ENCODE results near the gene PTTG1IP2. TPM values are rescaled to one million over a fixed set of nuclear protein-coding genes. Genes with fewer than 3 reads are reported as not detected.

PTTG1IP2 gene
- total RNA-seq, 1 experiment from 2014 or later = not detected

DNA sequence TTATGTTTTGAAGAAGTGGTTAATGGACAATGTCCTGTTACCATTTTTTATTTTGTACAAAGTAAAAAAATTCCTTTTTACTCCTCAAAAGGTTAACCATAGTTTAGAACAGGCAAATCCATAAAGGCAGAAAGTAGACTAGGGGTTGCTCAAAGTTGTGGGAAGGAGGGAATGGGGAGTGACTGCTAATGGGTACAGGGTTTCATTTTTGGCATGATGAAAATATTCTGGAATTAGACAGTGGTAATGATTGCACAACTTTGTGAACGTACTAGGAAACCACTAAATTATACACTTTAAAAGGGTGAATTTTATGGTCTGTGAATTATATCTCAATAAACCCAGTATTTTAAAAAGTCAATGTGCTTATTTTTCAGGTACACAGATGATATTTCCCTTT, 91.3 kb downstream of the PTTG1IP2 start:
- Histone ChIP-seq H2BK15ac (ENCODE audit: low read depth, low read length) (no peak overlapping the region), H3K4me2 (ENCODE audit: insufficient read depth, insufficient read length, low read length) (no peak overlapping the region), H3K27me3 (ENCODE audit: insufficient read depth, low read length) (no peaks in the 10 kb centered on the region), H4K8ac (replicated peaks; ENCODE audit: insufficient read length, low read depth, low read length) (no peak overlapping the region), H3K9me3 (ENCODE audit: control insufficient read depth, low read depth, low read length) (no peaks in the 10 kb centered on the region), H3K18ac (ENCODE audit: insufficient read length, low read depth, low read length) (no peak overlapping the region), H3K23me2 (ENCODE audit: insufficient read length, low read depth, low read length, poor library complexity, severe bottlenecking) (no peaks in the 10 kb centered on the region), H3K27ac (ENCODE audit: insufficient read length, low read depth, low read length) (no peak overlapping the region), H3K79me2 (ENCODE audit: insufficient read depth, low read length) (no peaks in the 10 kb centered on the region), H3K14ac (ENCODE audit: insufficient read depth, low read length) (no peak overlapping the region), H2AK5ac (ENCODE audit: insufficient read length, low read length) (no peak overlapping the region), H3K4ac (ENCODE audit: low read depth, low read length) (no peak overlapping the region), H2BK120ac (ENCODE audit: low read depth, low read length, poor library complexity, severe bottlenecking) (no peak overlapping the region), H4K20me1 (ENCODE audit: control insufficient read depth, insufficient read depth, insufficient read length) (no peaks in the 10 kb centered on the region), H2BK20ac (ENCODE audit: low read depth, low read length, poor library complexity, severe bottlenecking) (no peak overlapping the region), H3K23ac (ENCODE audit: insufficient read length, low read depth, low read length) (no peak overlapping the region), H4K5ac (ENCODE audit: insufficient read length, low read depth, low read length) (no peak overlapping the region), H2BK12ac (ENCODE audit: insufficient read length, low read depth, low read length) (no peak overlapping the region), H2BK5ac (ENCODE audit: insufficient read length, low read length) (no peak overlapping the region), H2AFZ (ENCODE audit: low read length) (no peak overlapping the region), H3K4me1 (ENCODE audit: insufficient read depth, low read length) (no peaks in the 10 kb centered on the region), H3K9ac (ENCODE audit: extremely low read depth, insufficient read length, low read length) (no peak overlapping the region), H3T11ph (ENCODE audit: low read length) (no peak overlapping the region), H3K56ac (ENCODE audit: insufficient read length, low read depth, low read length) (no peak overlapping the region), H4K91ac (ENCODE audit: insufficient read length, low read depth, low read length) (no peak overlapping the region), H3K79me1 (ENCODE audit: insufficient read depth, low read depth, low read length, poor library complexity, severe bottlenecking) (no peaks in the 10 kb centered on the region)
- TF ChIP-seq, protein P1, sequence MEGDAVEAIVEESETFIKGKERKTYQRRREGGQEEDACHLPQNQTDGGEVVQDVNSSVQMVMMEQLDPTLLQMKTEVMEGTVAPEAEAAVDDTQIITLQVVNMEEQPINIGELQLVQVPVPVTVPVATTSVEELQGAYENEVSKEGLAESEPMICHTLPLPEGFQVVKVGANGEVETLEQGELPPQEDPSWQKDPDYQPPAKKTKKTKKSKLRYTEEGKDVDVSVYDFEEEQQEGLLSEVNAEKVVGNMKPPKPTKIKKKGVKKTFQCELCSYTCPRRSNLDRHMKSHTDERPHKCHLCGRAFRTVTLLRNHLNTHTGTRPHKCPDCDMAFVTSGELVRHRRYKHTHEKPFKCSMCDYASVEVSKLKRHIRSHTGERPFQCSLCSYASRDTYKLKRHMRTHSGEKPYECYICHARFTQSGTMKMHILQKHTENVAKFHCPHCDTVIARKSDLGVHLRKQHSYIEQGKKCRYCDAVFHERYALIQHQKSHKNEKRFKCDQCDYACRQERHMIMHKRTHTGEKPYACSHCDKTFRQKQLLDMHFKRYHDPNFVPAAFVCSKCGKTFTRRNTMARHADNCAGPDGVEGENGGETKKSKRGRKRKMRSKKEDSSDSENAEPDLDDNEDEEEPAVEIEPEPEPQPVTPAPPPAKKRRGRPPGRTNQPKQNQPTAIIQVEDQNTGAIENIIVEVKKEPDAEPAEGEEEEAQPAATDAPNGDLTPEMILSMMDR (conservative IDR thresholded peaks at IDR 0.05) = no peak
- H3K27ac Mint-ChIP-seq = no peak overlapping the region
- no peaks in the 10 kb centered on the region for H3K4me1 Mint-ChIP-seq
- WGBS (ENCODE audit: extremely low coverage, insufficient read length, low lambda C conversion rate) = no CpG with 5 or more reads among the region's 1 CpG
- H3K9me3 Mint-ChIP-seq = no peaks in the 10 kb centered on the region; a peak in 1 of 5 replicates
- H3K27me3 Mint-ChIP-seq (ENCODE audit: low read depth) = no peaks in the 10 kb centered on the region; the same call in none of the 2 replicates
- no peak for DNase-seq
- no peak overlapping the region for H3K4me3 Mint-ChIP-seq
- no peaks in the 10 kb centered on the region for H3K36me3 Mint-ChIP-seq (ENCODE audit: insufficient read depth in 1 of 3, low read depth in 3 of 3)

Other genes starting within 250 kb of the PTTG1IP2 start
- 2.5 and 2.9 TPM in 2 replicates for gene CFAP69, start 224.5 kb upstream of the PTTG1IP2 start, total RNA-seq (2021)
- not detected in 2 replicates for gene FAM237B, start 148.3 kb upstream of the PTTG1IP2 start, total RNA-seq (2021)
- gene GTPBP10, start 122.9 kb upstream of the PTTG1IP2 start, total RNA-seq (2021) = 20.3 and 23.3 TPM in 2 replicates
- 40.1 and 42.9 TPM in 2 replicates for gene CLDN12, start 66.2 kb upstream of the PTTG1IP2 start, total RNA-seq (2021)
- gene CDK14, start 126.7 kb downstream of the PTTG1IP2 start, total RNA-seq (2021) = 23.9 and 24.9 TPM in 2 replicates

Measured in H9 (cell line).